NCI-H2227 (cell line): Measurements from ENCODE around the gene TLL2.
A peak's percentile ranks its signal among the peaks of the same experiment; 100 is the strongest.

ENCODE experiments used
- DNase-seq: peaks from one replicate; lab custom pipeline; 2025; ENCODE audit not compliant: unreplicated experiment; lab: John Stamatoyannopoulos, UW

The TLL2 gene

DNA sequence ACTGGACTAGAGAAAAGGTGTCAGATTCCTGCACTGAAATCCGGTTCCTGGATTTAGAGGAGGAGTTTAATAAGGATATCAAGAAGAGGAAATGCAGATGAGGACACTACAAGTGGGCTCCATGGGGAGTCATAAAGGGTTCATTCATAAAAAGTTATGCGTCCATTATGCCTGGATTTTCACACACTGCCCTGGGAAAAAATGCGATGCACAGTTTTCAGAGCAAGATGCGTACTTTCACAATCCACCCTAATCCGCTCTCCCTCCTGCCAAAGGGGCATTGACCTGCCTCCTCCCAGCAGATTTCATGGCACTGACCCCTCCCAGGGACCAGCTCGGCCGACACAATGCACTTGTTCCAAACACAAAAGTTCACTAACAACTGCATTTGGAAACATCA is 112.7 kb downstream of the TLL2 start:
- DNase-seq = no peak

- no peak for DNase-seq
Measured at GRCh38 chr10:96400465-96400864, 113.3 kb downstream of the TLL2 start.

GRCh38 chr10:96397902-96398301 is 115.8 kb downstream of the TLL2 start:
- no peak for DNase-seq

DNA sequence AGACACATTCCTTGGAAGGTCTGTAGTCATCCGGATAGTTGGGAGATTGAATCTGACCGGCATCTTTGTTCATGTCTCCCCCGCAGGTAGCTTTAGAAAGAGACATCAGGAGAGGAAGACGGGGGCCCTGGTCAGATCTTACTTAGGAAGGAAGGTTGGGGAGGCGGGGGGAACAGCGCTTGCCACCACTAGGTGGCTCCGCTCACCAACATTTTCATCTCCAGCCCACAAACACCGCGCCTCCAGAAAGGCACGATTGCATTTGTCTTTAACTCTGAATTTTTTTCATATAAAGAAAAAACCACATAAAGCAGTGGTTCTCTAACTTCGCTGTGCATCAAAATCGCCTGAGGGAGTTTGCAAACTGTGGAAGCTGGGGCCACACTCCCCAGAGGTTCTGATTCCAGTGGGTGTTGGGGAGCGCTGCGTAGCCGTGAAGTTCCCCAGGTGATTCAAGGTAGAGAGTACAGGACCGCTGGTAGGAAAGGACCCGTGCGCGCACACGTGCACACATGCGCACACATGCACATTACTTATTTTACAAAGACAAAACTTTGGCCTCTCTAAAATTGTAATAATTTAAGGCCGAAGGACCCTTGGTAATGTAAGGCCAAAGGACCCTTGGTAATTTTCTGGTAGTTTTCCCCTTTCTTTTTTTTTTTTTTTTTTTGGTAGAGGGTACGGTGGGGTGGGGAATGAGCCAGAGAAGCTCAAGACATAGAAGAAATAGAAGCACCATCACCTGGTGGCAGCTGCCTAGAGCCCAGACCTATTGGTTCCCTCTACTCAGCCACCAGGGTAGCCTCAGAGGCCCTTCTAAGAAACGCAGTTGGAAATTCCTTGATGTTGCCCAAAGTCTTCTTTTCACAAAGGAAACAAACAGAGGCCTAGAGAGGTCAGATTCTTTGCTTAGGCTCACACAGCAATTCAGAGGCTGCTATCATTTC is 117.5 kb downstream of the TLL2 start:
- peak; percentile 61 for DNase-seq

DNA sequence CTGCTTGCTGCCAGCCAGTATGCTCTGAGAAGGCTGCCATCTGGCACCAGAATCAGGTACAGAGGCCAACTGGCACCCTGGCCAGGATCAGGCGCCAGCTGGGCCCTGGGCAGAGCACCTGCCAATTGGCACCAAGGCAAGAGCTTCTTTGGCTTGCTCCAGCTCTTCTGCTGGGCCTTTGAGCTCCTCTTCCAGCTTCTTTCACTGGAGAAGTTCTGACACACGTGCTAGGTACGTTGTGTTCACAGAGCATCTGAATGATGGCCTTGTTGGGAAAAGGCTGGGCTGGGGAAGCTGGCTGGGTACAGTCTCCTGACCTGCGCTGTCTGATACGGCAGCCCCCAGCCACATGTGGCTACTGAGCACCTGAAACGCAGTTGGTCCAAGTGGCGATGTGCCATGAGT is 123.3 kb downstream of the TLL2 start:
- no peak for DNase-seq

DNA sequence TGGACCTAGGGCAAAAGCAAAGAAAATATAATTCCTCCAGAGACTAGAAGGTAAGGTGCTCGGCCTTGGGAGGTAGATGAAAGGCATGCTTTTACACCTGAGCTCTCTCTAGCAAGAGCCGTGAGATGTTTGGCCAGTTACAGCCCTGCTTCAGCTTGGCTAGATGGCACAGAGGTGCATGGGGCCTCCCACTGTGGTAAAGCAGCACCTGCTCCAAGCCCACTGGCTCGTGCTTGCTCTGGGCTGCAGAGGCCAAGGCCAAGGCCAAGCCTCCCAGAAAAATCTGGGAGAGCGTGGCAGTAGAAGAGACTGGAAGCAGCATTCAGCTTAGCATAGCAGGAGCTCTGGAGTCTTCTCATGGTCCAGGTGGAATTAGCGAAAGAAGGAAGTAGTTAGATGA is 123.9 kb downstream of the TLL2 start:
- DNase-seq = no peak

GRCh38 chr10:96387601-96388000 is 126.1 kb downstream of the TLL2 start:
- no peak for DNase-seq

DNA sequence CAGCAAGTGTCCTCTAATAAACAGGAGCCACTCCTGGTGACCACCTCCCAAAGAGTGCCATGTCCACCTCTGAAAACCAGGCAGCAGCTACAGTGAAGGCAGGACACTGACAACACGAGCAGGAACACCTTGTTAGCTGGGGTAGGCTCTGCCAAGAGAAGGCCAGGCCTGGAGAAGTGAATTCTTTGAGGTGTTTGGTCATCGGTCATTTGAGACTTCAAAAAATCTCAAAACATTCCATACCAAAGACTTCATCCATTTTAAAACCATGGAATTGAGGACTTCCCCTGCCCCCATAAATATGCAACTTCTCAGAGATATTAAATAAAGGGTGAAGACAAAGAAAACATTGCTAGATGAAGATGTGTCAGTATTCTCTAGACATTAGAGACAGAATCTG is 126.6 kb downstream of the TLL2 start:
- no peak for DNase-seq

DNA sequence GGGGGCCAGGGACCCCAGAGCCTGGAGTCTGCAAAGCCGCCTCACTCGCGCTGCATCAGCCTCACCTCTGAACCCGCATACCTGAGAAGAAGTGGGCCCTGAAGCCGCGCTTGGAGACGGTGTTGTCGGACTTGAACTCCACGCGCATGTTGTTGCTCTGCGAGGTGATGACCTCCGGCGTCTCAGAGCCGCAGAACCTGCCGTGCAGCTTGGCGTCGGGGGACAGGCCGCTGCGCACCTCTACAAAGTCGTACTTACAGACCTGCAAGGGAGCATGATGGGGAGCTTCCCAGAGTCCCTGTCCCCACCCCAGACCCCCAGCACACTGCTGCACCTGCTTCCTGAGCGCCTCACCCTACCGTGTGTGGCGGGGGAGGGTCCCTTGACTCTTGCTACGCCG is 129.2 kb downstream of the TLL2 start:
- no peak for DNase-seq

GRCh38 chr10:96380821-96381220 is 132.9 kb downstream of the TLL2 start:
- no peak for DNase-seq

DNA sequence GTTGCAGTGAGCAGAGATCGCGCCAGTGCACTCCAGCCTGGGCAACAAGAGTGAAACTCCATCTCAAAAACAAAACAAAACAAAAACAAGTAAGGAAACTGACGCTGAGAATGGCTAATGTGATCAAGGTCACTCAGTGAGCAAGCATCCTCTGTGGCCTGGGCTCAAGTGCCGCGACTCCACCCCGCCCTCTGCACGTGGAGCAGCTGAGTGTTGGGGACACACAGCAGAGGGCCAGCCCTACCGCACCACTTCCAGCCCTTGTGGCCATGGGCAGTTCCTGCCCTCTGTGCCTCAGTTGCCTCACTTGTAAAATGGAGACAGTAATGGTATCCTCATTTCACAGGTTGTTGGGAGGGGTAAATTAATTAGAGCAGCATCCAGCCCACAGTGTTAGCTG is 134.0 kb downstream of the TLL2 start:
- no peak for DNase-seq

DNA sequence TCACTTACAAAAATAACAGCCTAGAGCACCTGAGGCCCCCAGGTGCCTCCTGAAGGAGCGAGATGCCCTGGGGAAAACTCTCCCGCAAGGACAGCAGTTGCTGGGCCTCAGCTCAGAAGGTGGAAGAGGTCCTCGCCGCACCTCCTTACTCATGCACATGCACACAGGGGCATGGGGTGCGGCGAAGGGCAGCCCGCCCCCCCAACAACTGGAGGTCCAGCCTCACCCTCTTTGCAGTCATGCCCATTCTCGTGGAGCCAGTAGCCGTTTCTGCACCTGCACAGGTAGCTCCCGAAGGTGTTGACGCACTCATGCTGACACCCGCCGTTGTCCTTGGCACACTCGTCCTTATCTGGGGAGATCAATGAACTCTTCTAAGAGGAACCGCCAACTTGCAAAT is 135.0 kb downstream of the TLL2 start:
- DNase-seq = no peak

DNA sequence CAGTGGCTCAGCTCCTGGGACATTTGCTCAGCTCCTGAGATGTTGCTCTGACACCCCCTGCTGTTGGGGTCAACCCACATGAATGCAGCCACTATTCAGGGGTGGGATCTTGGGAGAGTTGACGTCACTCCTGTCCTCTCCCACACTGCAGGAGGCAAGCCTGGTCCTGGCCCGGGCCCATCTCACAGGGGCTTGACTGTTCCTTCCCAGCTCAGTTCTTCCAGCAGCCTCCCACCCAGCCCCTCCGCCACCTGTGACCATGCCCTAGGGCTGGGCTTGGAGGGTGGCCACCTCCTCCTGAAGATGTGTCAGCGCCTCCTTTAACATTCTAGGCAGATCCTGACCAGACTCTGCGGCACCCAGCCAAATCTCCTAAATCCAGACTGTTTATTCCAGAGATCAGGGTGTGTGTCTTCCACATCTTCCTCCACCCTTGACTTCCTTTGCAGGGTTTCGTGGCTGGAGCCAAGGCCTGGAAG is 135.9 kb downstream of the TLL2 start:
- peak; percentile 2 for DNase-seq

DNA sequence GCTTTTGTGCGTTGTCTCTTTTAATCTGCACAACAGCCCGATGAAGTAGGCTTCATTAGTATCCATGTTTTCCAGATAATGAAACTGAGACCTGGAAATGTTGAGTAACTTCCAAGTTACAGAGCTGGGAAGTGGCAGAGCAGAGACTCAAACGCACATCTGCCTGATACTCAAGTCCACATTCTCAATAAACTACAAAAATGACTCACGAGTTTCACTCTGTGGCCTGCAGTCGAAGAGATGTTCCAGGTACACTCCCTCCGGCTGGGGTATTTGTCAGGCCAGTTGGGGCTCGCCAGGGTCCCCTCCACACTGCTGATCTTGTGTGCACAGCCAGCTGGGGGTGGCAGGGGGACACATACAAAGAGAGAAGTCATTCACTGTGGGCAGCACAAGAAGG is 137.2 kb downstream of the TLL2 start:
- DNase-seq = no peak

DNA sequence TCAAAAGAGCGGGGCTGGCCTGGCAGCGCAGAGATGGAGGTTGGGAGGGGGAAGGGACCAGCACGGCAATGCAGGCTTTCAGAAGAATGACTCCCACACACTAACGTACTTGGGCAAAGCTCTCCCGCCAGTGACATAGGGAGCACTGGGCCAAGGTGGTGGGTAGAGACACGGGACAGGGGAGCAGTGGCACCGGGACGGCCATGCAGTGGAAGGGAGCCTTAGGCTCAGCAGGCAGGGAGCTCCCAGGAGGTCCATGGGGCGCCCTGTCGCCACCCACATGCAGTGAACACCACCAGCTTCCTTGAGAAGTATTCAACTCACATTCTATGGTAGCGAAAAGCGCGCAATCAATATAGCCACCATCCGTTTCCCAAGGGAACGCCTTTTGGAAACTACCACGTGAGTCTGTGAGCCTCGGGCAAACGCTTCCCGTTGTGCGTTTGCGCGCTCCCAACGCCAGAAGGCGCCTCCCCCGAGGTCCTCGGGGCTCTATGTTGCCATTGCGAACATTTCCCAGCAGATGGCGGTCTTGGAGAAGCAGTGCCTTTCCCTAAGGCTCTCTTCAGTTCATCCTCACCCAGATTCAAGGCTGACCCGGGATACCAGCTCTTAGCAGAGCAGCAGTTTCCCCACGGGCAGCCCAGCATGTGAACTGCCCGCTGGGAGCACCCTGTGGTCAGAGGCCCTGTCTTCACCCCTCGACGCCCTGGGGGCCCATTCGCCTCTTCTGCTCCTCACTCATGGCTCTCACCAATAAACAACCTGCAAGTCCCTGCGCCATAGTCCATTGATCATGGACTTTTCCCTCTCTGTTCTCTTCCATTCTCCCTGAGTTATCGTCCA is 138.5 kb downstream of the TLL2 start:
- peak; percentile 91 for DNase-seq

GRCh38 chr10:96374639-96374984 is 139.1 kb downstream of the TLL2 start:
- peak; percentile 2 for DNase-seq

DNA sequence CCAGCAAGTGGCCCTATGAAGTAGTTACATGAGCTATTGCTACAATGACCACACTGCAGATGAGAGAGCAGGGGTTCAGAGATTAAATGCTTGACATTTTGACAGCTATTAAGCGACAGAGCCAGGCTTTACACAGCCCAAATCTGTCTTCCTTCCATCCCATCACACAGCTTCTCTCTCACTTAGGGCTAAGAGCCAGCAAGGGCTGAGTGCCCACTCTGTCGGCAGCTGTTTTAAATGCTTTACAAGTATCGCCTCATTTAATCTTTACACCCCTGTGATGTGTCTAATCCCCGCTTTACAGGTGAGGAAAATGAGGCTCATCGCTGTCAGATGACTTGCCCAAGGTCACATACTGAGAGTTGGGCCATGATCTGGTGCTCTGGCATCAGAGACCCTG is 139.7 kb downstream of the TLL2 start:
- DNase-seq = no peak

DNA sequence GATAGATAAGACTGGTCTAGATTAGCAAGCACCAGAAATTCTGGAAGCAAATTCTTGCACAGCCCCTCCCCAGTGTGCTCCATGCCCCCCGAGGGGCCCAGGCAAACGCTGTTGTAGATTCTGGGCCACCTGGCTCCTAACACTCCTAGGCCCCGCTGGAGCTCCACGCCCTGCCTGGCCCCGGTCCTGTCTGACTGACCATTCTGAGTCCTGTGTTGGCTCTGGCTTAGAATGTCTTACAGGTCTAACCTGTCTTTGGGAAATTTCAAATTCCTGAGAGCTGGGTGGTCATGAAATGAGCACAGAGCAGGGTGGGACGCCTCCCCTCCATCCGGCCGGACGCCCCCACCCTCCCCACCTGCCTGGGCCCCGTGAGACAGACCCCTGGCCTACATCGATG is 142.4 kb downstream of the TLL2 start:
- DNase-seq = no peak

DNA sequence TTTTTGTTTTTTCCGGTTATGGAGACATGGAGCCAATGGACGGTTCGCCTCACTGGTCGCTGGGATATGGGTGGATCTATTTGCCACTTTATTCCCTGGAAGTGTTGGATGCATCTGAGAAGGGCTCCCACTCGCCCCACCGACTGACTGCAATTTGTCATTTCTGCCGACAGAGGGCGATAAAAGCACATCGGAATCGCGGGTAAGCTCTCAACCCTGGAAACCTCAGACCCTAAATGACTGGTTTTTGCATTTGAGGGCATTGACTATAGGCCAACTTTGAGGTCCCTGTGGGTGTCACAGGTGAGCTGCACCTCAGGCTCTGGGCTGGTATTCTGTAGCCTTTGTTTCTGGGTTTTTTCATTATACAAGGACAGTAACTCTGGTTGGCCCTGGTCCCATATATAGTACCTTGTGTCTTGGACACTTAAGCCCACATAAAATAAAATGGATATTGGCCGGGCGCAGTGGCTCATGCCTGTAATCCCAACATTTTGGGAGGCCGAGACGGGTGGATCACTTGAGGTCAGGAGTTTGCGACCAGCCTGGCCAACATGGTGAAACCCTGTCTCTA is 143.1 kb downstream of the TLL2 start:
- peak; percentile 62 for DNase-seq

DNA sequence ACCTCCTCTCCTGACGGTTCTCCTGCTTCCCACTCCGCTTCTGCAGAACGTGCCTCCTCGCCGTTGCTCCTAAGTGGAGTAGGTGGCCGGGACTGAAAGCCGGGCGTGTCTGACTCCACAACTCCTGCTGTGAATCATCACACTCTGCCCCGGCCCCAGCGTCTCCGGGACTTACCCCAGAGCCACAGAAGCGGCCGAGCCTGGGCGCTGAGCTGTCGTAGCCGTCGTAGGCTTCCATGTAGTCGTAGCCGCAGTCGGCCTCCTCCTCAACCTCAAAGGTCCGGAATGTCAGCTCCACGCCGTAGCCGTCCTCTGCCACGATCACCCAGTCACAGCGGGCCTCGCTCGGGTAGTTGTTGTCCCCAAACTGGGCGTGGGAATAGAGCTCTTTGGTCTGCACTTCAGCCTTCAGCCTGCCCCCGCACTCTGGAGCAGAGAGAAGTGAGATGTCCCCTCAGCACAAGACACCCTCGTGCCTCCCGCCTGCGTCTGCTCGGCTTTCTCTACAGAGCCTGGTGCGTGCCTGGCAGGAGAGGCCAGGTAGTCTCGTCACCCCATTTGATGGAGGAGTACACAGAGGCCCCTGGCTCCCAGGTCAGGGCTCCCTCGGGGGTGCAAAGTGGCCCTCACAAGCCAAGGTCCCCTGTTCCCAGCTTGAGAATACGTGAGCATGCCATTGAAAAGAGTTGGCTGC is 143.7 kb downstream of the TLL2 start:
- DNase-seq = no peak

DNA sequence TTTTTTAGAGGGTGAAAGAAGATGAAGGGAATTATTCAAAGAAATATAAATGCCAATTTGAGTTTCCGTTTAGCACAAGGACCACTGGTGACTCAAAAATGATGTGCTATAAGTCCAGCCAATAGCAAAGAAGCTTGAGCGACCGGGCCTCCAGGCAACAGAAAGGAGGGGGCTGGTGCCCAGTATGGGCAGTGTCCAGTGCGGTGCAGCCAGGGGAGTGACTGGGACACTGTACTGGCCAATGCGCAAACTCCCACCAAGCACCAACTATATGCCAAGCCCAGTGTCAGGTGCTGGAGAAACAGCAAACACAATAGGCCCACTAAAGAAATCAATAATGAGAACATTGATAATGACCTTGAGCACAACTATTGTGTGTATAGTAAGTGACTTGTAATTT is 144.8 kb downstream of the TLL2 start:
- DNase-seq = no peak
